Smooth muscle cell (in vitro differentiated cells): ENCODE results near the gene POLDIP2. TPM values are rescaled to one million over a fixed set of nuclear protein-coding genes. Genes with fewer than 3 reads are reported as not detected.

Experiments used
- DNase-seq: peaks from one replicate; lab custom pipeline; 2025; ENCODE audit not compliant: unreplicated experiment; lab: John Stamatoyannopoulos, UW
- H2AFZ ChIP-seq: fragments of 200-600 bp; sonication (generic); 2 replicates; pipeline ENCODE4 v1.6.0; 2016; ENCODE audit warnings: antibody characterized with exemption, low read depth, mild to moderate bottlenecking
- H3F3A ChIP-seq: fragments of 200-600 bp; sonication (generic); 2 replicates; pipeline ENCODE4 v1.6.0; 2017; ENCODE audit warnings: antibody characterized with exemption, low read depth
- H3K27ac ChIP-seq: fragments of 200-600 bp; sonication (generic); 2 replicates; pipeline ENCODE4 v1.5.1; 2016; ENCODE audit warnings: low read depth, mild to moderate bottlenecking
- H3K27me3 ChIP-seq: fragments of 200-600 bp; sonication (generic); 2 replicates; pipeline ENCODE4 v1.6.1; 2016; ENCODE audit warnings: low read depth, mild to moderate bottlenecking
- H3K36me3 ChIP-seq: fragments of 200-600 bp; sonication (generic); 2 replicates; pipeline ENCODE4 v1.5.1; 2016; ENCODE audit warnings: low read depth
- H3K4me1 ChIP-seq: fragments of 200-600 bp; sonication (generic); 2 replicates; pipeline ENCODE4 v1.5.1; 2016; ENCODE audit warnings: low read depth
- H3K4me2 ChIP-seq: fragments of 200-600 bp; sonication (generic); 2 replicates; pipeline ENCODE4 v1.6.0; 2016; ENCODE audit warnings: mild to moderate bottlenecking
- H3K4me3 ChIP-seq: fragments of 200-600 bp; sonication (generic); 2 replicates; pipeline ENCODE4 v1.5.1; 2016; ENCODE audit warnings: mild to moderate bottlenecking
- H3K79me2 ChIP-seq: fragments of 200-600 bp; sonication (generic); 2 replicates; pipeline ENCODE4 v1.6.0; 2016; ENCODE audit warnings: low read depth, mild to moderate bottlenecking
- H3K9ac ChIP-seq: fragments of 200-600 bp; sonication (generic); 2 replicates; pipeline ENCODE4 v1.6.0; 2016; ENCODE audit warnings: low read depth
- H3K9me3 ChIP-seq: fragments of 200-600 bp; sonication (generic); replicated peaks from 2 replicates; pipeline ENCODE4 v1.5.1; 2016; ENCODE audit warnings: low read depth
- H4K20me1 ChIP-seq: fragments of 200-600 bp; sonication (generic); 2 replicates; pipeline ENCODE4 v1.6.0; 2016; ENCODE audit warnings: low read depth
- CTCF ChIP-seq: fragments of 200-600 bp; sonication (generic); IDR thresholded peaks from 2 replicates; pipeline ENCODE4 v1.5.1; 2017; ENCODE audit warnings: borderline replicate concordance, mild to moderate bottlenecking, antibody characterized with exemption; ENCODE audit not compliant: insufficient read depth, poor library complexity, severe bottlenecking
- WGBS: methylation state at CpG from one replicate; pipeline ENCODE4 v1.1.7; 2016; ENCODE audit warnings: low lambda C conversion rate; 5-methylcytosine and 5-hydroxymethylcytosine counted together
- polyA plus RNA-seq: library from polyadenylated mRNA; unstranded; fragments of >200 nt; fragmentation: Nextera tagmentation; extraction: Ambion mirVana; gene quantifications from 2 replicates; pipeline ENCODE4 v1.2.1, GENCODE V29; 2016
- total RNA-seq: library from RNA; depleted of rRNA; stranded (reverse); fragments of >200 nt; gene quantifications from 2 replicates; pipeline ENCODE4 v1.2.3, GENCODE V29; 2014

The POLDIP2 gene
- total and polyA plus RNA-seq, 2 experiments from 2014 or later = 52.6 to 83.2 TPM

- H2AFZ ChIP-seq = no peak overlapping the region
- no peaks in the 10 kb centered on the region for H3K36me3 ChIP-seq
- H3K4me2 ChIP-seq = no peak overlapping the region
- H3K27ac ChIP-seq = no peak overlapping the region
- H3K79me2 ChIP-seq = peaks cover 13% of the 10 kb centered on the region
- DNase-seq = no peak
- TF ChIP-seq CTCF = no peak
- no peaks in the 10 kb centered on the region for H3K9me3 ChIP-seq
- H3K27me3 ChIP-seq = no peaks in the 10 kb centered on the region
- H3K4me3 ChIP-seq = no peak overlapping the region
- H4K20me1 ChIP-seq = peaks cover 66% of the 10 kb centered on the region
- 90% methylated on average over 9 of the region's 9 CpGs for WGBS
- no peak overlapping the region for H3K9ac ChIP-seq
- peaks cover 19% of the 10 kb centered on the region for H3F3A ChIP-seq
- no peaks in the 10 kb centered on the region for H3K4me1 ChIP-seq
These were observed 13.3 kb downstream of the POLDIP2 start for GRCh38 chr17:28344011-28344410.

GRCh38 chr17:28343491-28343932 lies 13.8 kb downstream of the POLDIP2 start:
- H2AFZ ChIP-seq = no peak overlapping the region
- H3K36me3 ChIP-seq = no peaks in the 10 kb centered on the region
- H3K27ac ChIP-seq = no peak overlapping the region
- DNase-seq = no peak
- H3K27me3 ChIP-seq = no peaks in the 10 kb centered on the region
- peaks cover 71% of the 10 kb centered on the region for H4K20me1 ChIP-seq
- H3K4me3 ChIP-seq = no peak overlapping the region
- peaks cover 19% of the 10 kb centered on the region for H3F3A ChIP-seq
- no peak for TF ChIP-seq CTCF
- WGBS = 92% methylated on average over 10 of the region's 10 CpGs
- no peaks in the 10 kb centered on the region for H3K4me1 ChIP-seq
- no peak overlapping the region for H3K4me2 ChIP-seq
- H3K79me2 ChIP-seq = peaks cover 13% of the 10 kb centered on the region
- H3K9ac ChIP-seq = no peak overlapping the region
- H3K9me3 ChIP-seq = no peaks in the 10 kb centered on the region

- Histone ChIP-seq H3K4me3 (no peak overlapping the region), H3K27me3 (no peaks in the 10 kb centered on the region), H3K27ac (no peak overlapping the region), H3F3A (peaks cover 29% of the 10 kb centered on the region), H4K20me1 (peaks cover 80% of the 10 kb centered on the region), H3K79me2 (peaks cover 22% of the 10 kb centered on the region), H2AFZ (no peak overlapping the region), H3K36me3 (no peaks in the 10 kb centered on the region), H3K4me1 (peaks cover under 1% of the 10 kb centered on the region), H3K4me2 (no peak overlapping the region), H3K9ac (no peak overlapping the region), H3K9me3 (no peaks in the 10 kb centered on the region)
- 96% methylated on average over 14 of the region's 14 CpGs for WGBS
- no peak for DNase-seq
- TF ChIP-seq CTCF = no peak
These were observed 15.0 kb downstream of the POLDIP2 start for GRCh38 chr17:28342313-28342712.

- no peaks in the 10 kb centered on the region for H3K36me3 ChIP-seq
- no peak overlapping the region for H3K4me3 ChIP-seq
- H3K4me1 ChIP-seq = peaks cover 9% of the 10 kb centered on the region
- no peak overlapping the region for H3K4me2 ChIP-seq
- peaks cover 28% of the 10 kb centered on the region for H3F3A ChIP-seq
- H3K9me3 ChIP-seq = no peaks in the 10 kb centered on the region
- no peak overlapping the region for H3K27ac ChIP-seq
- no peak for DNase-seq
- whole genome bisulfite sequencing = over 99% methylated on average over 11 of the region's 11 CpGs
- H3K79me2 ChIP-seq = peaks cover 30% of the 10 kb centered on the region
- H3K27me3 ChIP-seq = no peaks in the 10 kb centered on the region
- no peak for TF ChIP-seq CTCF
- H4K20me1 ChIP-seq = peaks cover 73% of the 10 kb centered on the region
- H2AFZ ChIP-seq = no peak overlapping the region
- H3K9ac ChIP-seq = no peak overlapping the region
These were observed 15.8 kb downstream of the POLDIP2 start for GRCh38 chr17:28341516-28341915.
